Cardiac fibroblast (primary cell): ENCODE measurements around the gene GRPEL1.

Source experiments
- DNase-seq, 2 donors: peaks; one replicate each; pipeline versions ENCODE4 v3.0.0 to v3.0.0-alpha.2; 2010; ENCODE audit warnings: low read depth in 2 of 2
- H3K4me3 ChIP-seq, 2 donors: replicated peaks in 1 of 2; 1 replicate in 1 of 2; 2 replicates in 1 of 2; pipeline ENCODE4 v1.5.1; 2011; ENCODE audit warnings: low read depth in 2 of 2, low read length in 2 of 2, mild to moderate bottlenecking in 2 of 2, moderate library complexity in 1 of 2
- TF ChIP-seq, protein P1 (sequence below): IDR thresholded peaks from one replicate; pipeline ENCODE4 v1.5.1; 2011; ENCODE audit warnings: low read depth, mild to moderate bottlenecking, low read length, inconsistent platforms

GRPEL1 gene

DNA sequence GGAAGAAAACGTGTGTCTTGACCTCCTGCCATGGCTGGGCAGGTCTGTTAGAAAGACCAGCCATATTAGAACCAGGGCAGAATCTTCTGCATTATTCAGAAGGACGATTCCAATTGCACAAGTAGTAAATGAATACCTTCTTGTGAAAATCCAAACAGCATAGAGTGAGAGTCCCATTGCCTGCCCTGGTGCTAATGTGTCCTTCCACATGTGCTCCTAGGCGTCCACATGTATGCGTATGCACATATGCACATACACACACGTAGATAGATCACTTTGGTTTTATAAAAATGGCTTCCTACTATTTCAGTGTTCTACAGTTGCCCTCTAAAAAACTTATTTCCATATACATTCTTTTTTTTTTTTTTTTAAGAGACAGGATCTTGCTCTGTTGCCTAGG lies 10.2 kb upstream of the GRPEL1 start:
- TF ChIP-seq, protein P1, sequence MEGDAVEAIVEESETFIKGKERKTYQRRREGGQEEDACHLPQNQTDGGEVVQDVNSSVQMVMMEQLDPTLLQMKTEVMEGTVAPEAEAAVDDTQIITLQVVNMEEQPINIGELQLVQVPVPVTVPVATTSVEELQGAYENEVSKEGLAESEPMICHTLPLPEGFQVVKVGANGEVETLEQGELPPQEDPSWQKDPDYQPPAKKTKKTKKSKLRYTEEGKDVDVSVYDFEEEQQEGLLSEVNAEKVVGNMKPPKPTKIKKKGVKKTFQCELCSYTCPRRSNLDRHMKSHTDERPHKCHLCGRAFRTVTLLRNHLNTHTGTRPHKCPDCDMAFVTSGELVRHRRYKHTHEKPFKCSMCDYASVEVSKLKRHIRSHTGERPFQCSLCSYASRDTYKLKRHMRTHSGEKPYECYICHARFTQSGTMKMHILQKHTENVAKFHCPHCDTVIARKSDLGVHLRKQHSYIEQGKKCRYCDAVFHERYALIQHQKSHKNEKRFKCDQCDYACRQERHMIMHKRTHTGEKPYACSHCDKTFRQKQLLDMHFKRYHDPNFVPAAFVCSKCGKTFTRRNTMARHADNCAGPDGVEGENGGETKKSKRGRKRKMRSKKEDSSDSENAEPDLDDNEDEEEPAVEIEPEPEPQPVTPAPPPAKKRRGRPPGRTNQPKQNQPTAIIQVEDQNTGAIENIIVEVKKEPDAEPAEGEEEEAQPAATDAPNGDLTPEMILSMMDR = no peak
- H3K4me3 ChIP-seq = no peak overlapping the region
- DNase-seq = no peak

DNA sequence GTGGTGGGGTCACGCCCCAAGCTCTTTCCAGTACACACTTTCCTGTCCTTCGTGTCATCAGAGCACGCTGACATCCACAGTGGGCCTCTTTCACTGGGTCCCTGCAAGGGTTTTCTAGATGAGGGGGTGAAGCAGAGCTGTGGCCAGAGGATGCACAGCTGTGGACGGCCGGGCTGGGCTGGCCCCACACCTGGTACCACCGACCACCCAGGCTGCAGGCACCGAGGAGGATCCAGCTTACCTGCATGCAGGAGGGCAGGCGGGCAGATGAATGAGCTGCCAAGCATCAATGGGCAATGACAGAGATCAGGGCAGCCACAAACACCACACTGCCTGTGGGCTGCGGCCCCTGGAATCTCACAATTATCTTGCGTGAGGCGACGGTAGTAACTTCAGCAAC lies 9.5 kb upstream of the GRPEL1 start:
- TF ChIP-seq, protein P1 = no peak
- no peak for DNase-seq
- H3K4me3 ChIP-seq = no peak overlapping the region

DNA sequence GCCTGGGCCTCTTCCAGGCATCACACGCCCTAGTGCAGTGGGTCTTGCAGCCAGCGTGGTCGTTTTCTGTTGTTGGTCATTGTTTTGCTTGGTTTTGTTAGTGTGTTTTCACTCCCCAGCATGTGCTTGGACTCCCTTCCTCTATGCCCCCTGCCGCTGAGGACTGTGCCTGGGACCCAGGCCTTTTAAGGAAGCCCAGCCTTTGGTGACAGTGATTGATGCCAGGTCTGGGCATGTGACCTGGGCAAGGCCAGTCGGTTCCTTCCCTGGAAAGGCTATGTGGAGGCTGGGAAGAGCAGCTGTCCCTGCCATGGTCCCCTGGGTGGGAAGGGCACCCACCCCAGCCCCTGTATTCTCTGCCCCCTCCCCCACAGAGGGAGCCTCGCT lies 8.8 kb upstream of the GRPEL1 start:
- H3K4me3 ChIP-seq = no peak overlapping the region
- TF ChIP-seq, protein P1 = no peak
- no peak for DNase-seq

DNA sequence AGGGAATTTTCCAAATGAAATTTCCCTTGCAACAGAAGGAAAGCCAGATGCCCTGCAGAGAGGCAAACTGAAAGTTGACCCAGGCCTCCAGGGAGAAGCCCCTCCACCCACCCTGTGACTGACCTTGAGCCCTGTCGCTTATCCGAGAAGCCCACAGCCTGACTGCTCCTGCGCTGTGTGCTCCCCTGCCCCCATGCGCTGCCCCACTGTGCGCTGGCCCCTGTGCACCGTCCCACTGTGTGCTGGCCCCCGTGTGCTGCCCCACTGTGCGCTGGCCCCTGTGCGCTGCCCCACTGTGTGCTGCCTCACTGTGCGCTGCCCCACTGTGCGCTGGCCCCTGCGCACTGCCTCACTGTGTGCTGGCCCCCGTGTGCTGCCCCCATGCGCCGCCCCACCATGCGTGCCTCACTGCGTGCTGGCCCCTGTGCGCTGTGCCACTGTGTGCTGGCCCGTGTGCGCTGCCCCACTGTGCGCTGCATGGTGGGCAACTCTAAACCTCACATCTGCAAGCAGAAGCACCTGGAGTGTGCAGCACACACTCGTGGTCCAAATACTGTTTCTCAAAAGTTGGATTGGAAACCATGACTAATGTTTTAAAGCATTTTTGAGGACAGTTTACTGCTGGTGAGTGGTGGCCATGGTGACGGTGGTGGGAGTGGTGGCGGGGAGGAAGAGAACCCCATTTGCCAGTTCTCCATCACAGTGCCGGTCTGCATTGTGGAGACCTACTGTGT lies 8.3 kb upstream of the GRPEL1 start:
- no peak overlapping the region for H3K4me3 ChIP-seq
- DNase-seq = no peak
- TF ChIP-seq, protein P1 = no peak

DNA sequence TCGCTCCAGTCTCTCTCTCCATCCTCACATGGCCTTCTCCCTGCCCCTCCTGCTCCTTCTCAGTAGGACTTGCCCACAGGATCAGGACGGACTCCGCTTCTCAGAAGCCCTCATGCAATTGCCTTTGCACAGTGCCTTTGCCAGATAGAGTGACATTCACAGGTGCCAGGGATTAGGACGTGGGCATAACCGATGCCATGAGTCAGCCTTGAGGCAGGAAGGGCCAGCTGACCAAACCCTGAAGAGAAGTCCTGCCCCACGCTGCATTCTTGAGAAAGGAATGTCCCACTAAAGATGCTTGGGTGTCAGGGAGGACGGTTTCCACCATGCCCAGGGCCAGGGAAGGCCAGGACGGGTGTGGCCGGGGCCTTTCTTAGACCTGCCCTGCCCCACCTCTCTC lies 6.6 kb upstream of the GRPEL1 start:
- TF ChIP-seq, protein P1 = no peak
- DNase-seq = peak in 1 of 2 donors; percentile 15
- no peak overlapping the region for H3K4me3 ChIP-seq

DNA sequence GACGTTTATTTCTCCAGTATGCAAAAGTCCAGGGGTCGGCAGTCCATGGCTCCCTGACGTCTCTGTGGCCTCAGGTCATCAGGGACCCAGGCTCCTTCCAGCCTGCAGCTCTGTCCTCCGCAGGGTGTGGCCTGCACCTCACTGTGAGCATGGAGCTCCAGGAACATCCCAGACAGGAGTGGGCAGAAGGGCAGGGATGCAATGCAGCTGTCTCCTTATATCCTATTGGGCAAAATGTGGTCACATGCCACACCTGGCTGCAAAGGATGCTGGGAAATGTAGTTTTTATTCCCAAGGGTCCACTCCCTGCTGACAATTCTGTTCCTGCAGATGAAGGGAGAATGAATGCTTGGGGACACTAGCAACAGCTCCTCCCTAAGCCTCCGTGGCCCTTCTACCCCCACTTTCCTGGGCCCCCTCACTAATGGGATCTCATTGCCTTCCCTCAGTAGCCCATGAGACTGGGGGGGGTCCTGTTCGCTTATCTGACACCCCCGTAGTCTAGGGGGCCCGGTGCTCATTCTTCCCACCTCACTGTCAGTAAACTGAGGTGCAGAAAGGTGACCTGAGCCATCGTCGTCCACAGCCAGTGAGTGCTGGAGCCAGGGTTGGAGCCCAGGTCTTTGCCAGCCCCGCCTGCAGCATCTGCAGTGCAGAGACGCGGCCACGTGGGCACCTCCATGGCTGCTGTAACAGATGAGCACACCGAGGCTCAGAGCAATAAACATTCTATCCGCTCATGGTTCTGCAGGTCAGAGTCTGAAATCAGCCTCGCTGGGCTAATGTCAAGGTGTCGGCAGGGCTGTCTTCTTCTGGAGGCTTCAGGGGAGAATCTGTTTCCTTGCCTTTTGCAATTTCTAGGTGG lies 5.9 kb upstream of the GRPEL1 start:
- no peak overlapping the region for H3K4me3 ChIP-seq
- peak; percentile 51 to 62 for DNase-seq
- TF ChIP-seq, protein P1 = no peak
